Heart left ventricle (tissue), 13 donors: ENCODE results near the gene SRGAP3.

Source experiments
- POLR2A ChIP-seq, 2 donors: fragments of 450-650 bp; IDR thresholded peaks; one replicate each; pipeline ENCODE4 v1.6.1; 2017; ENCODE audit warnings: antibody characterized with exemption in 2 of 2, mild to moderate bottlenecking in 2 of 2, moderate library complexity in 2 of 2
- TF ChIP-seq, protein P1 (sequence below), 12 donors: fragments of 200-600 bp; sonication (generic) in 4 of 12; IDR thresholded peaks; one replicate each; pipeline versions ENCODE4 v1.5.0 to v1.8.0; 2018 to 2022; ENCODE audit warnings: antibody characterized with exemption in 12 of 12, mild to moderate bottlenecking in 5 of 12
- donor health status: ischemic (EF 13 %, LVEDD 7.1; RV severe dilation, severe dysfunction).
- donor health status: DM: no; HTN: yes; CAD: no.
- donor health status: DM: no; HTN: no; CAD: no.
- donor health status: ischemic (EF 25% LVEDD 6.9; RV normal size, moderate dysfunction).
- donor health status: ischemic (EF 25% LVEDD 5.7; RV mildly dilated, moderate dysfunction).
- donor health status: ischemic (EF 35%, LVEDD 5.7; RV mildly dilated, moderate dysfunction).
- donor health status: nonischemic (EF 11% LVEDD 7.7; RV severe dilation, severe dysfunction).
- donor health status: DM: yes; HTN: yes; CAD: no.
- donor health status: PGD.
- donor health status: ischemic (EF 29% LVEDD 5.4; RV normal size, mild dysfunction).
- donor health status: nonischemic (EF 23%, LVEDD 6.1; RV moderate dilation, normal function).

DNA sequence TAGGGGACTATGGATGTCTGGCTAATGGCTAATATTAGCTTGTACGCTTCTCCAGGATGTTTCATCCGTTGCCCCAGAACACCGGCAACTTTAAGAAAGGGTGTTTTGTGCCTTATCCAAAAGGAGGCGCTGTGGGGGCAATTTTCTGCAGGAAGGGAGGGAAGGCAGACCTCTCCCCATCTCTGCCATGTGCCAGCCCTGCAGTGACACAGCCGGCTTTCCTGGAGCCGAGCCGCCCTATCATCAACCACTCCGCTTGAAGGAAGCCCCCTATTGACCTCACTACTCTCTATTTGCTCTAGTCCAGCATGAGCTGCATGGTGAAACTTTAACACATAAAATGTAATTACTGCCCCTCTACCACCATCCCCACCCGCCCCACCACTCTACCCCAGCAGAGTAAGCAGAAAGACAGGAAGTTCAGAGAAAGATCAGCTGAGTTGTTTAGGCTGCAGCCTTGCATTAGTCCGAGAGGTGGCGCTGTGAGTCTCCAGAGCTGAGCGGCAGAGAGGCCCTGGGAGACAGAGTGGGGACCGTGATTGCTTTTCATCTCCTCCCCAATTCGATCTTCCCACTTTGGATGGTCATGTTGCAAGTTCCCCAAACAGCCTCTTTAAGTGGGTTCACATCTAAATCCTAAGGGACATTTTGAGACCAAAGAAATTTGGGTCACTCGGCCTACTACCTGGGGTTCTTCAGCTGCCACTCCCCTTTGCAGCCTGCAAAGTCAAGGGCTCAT lies 261.6 kb downstream of the SRGAP3 start:
- TF ChIP-seq, protein P1, sequence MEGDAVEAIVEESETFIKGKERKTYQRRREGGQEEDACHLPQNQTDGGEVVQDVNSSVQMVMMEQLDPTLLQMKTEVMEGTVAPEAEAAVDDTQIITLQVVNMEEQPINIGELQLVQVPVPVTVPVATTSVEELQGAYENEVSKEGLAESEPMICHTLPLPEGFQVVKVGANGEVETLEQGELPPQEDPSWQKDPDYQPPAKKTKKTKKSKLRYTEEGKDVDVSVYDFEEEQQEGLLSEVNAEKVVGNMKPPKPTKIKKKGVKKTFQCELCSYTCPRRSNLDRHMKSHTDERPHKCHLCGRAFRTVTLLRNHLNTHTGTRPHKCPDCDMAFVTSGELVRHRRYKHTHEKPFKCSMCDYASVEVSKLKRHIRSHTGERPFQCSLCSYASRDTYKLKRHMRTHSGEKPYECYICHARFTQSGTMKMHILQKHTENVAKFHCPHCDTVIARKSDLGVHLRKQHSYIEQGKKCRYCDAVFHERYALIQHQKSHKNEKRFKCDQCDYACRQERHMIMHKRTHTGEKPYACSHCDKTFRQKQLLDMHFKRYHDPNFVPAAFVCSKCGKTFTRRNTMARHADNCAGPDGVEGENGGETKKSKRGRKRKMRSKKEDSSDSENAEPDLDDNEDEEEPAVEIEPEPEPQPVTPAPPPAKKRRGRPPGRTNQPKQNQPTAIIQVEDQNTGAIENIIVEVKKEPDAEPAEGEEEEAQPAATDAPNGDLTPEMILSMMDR (IDR thresholded peaks at IDR 0.05): peak; percentile 63 to 85 (median 74)
- no peak for TF ChIP-seq POLR2A (IDR thresholded peaks at IDR 0.05)
